ENCODE results near the gene LPXN.

DNA sequence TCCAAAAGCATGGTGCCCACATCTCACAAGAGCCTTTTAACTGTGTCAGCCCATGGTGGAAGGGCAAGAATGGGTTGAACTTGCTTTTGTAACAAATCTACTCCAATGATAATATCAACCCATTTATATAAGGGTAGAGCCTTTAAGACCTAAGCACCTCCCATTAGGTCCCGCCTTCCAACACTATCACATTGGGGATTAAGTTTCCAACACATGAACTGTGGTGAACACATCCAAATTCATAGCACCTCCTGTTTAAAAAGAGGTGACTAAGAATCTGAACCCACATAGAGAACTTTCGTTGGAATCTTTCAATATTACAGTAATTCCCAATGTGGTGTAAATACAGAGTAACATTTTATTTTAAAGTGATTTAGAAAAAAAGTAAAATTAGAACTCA, 37.6 kb upstream of the LPXN start:
- TF ChIP-seq, protein P1, sequence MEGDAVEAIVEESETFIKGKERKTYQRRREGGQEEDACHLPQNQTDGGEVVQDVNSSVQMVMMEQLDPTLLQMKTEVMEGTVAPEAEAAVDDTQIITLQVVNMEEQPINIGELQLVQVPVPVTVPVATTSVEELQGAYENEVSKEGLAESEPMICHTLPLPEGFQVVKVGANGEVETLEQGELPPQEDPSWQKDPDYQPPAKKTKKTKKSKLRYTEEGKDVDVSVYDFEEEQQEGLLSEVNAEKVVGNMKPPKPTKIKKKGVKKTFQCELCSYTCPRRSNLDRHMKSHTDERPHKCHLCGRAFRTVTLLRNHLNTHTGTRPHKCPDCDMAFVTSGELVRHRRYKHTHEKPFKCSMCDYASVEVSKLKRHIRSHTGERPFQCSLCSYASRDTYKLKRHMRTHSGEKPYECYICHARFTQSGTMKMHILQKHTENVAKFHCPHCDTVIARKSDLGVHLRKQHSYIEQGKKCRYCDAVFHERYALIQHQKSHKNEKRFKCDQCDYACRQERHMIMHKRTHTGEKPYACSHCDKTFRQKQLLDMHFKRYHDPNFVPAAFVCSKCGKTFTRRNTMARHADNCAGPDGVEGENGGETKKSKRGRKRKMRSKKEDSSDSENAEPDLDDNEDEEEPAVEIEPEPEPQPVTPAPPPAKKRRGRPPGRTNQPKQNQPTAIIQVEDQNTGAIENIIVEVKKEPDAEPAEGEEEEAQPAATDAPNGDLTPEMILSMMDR (IDR thresholded peaks at IDR 0.05; ENCODE audit: poor library complexity): no peak
- TF ChIP-seq EZH2phosphoT487 (IDR thresholded peaks at IDR 0.05; ENCODE audit: low read depth, severe bottlenecking, unreplicated experiment) (no peak), EZH2 (IDR thresholded peaks at IDR 0.05; ENCODE audit: borderline replicate concordance) (no peak)

All from hepatocyte (in vitro differentiated cells).